ENCODE results near the gene TEX52.

DNA sequence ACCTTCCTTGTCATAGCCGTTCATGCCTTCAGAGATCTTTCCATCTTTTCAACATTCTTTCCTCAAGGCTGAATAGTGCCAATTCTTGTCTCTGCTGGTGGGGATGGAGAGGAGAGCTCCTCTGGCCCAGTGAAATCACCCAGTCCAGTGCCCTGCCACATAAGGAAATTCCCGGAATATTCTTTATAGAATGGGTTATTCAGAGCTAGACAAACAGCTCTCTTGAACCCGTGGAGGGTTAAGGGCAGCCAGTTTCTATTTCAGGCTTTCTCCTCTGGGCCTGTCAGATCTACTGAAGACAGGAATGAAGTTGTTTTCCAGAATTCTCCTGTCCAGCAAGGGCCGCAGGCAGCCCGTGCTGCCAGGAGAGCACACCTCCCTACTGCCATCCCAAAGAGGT, 13.9 kb downstream of the TEX52 start:
- TF ChIP-seq, protein P1, sequence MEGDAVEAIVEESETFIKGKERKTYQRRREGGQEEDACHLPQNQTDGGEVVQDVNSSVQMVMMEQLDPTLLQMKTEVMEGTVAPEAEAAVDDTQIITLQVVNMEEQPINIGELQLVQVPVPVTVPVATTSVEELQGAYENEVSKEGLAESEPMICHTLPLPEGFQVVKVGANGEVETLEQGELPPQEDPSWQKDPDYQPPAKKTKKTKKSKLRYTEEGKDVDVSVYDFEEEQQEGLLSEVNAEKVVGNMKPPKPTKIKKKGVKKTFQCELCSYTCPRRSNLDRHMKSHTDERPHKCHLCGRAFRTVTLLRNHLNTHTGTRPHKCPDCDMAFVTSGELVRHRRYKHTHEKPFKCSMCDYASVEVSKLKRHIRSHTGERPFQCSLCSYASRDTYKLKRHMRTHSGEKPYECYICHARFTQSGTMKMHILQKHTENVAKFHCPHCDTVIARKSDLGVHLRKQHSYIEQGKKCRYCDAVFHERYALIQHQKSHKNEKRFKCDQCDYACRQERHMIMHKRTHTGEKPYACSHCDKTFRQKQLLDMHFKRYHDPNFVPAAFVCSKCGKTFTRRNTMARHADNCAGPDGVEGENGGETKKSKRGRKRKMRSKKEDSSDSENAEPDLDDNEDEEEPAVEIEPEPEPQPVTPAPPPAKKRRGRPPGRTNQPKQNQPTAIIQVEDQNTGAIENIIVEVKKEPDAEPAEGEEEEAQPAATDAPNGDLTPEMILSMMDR (conservative IDR thresholded peaks at IDR 0.05): no peak
- no peak for TF ChIP-seq EZH2 (IDR thresholded peaks at IDR 0.05; ENCODE audit: low read depth)
